NCI-H1694 (cell line): Measurements from ENCODE around the gene CNTN1.
"Not testable (repeated sequence)": the region's sequence is repeated elsewhere in the genome, so short reads cannot be mapped to it uniquely, and the experiment has no call there.

Experiments
- DNase-seq: peaks from one replicate; lab custom pipeline; 2025; lab: John Stamatoyannopoulos, UW

CNTN1 gene

DNA sequence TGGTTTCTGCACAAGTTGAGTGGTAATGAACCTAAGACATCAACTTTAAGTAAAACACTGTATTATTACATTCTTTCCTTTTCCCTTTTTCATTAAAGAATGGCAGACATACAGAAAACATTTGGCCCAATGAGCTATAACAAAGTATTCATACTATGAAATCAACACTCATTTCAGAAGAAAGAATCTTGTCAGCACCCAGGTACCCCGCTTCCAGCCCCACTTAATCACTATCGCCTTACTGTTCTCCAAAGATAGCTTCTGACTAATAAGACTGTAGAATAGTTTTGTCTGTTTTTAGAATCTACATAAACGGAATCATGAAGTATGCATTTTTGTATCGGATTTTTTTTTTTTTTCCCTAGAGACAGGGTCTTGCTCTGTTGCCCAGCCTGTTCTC is 9.5 kb downstream of the CNTN1 start:
- no peak for DNase-seq

DNA sequence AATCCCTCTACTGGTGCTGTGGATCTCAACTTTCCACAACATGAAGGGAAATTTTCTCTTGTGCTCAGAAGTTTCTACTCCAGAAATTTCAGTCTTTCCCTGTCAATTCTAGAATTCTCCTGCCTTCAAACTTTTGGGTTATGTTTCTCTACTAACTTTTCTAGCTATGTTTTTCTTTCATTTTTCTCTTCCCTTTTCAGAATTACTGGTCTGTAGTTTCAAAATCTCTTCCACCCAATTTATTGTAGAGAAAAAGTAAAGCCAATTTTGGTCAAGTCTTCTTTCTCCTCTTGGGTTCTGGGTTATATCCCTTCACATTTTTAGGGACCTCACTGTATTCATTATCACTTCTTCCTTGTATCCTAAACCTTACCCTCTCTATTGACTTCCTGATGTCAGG is 18.9 kb downstream of the CNTN1 start:
- DNase-seq = no peak

DNA sequence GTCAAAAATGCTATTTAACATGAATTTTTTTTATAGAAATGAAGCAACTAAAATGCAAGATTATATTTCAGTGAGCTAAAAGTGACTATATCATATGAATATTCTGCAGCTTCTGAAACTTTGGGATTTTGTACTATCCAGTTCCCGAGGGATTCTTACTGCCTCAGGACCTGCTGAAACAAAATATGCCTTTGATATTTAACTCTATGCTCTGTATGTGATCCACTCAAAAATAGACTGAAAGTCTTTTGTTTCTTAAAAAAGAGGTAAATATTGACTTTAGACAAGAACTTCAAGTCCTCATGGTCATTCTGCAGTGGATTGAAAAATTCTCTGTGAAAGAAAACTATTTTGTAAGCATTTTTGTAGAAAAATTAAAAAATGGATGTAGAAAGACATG is 22.4 kb downstream of the CNTN1 start:
- no peak for DNase-seq

DNA sequence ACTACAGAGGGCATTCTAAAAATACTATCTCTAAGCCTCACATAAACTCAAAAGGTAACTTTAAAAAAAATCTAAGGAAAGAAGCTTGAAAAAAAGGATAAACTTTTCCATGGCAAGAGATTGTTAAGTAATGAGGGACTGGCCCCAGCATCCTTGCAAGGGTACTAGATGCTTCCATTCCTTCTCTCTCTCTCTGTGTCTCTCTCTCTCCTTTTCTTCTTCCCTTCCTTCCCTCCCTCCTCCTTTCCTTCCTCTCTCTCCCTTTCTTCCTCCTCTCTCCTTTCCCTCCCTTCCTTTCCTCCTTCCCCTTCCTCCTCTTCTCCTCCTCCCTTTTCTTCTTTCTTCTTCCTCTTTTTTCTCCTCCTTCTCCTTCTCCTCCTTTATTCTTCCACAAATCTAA is 23.8 kb downstream of the CNTN1 start:
- DNase-seq = no peak

DNA sequence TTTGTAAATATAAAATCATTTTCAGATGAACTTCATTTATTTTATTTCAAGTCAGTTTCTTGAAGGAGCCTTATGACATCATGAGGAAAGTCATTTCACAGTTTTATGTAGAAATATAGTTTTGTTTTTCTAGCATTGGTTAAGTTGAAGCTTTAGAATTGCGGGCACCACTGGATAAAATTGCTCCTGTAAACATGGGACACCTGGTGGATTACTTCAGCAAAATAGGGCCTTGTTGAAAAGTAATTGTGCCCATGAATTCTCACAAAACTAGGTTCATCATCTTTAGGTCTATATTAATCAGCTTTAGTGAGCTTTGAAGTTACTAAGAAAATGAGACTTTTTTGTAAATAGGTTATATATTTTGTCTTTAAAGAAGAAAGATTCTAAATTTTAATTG is 25.3 kb downstream of the CNTN1 start:
- DNase-seq = no peak

DNA sequence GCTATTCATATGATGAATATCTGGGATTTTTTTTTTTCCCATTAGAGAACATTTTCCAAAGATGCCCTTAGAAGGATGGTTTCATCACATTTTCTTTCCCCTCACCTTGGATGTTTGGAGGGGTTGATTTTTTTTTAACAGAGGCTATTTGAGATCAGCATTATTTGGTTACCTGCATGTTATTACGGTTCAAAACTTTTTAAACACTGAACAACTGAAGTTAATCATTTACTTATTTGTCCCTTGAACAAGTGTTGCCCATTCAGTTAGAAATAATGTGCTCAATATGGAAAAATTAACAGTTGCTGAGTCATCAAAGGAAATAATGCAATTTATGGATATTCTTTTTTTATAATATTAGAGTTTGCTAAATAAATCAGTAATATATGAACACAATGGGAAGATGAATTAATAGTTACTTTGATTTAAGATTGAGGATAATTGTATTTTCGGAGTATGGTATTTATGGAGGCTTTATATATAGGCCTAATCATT is 26.7 kb downstream of the CNTN1 start:
- no peak for DNase-seq

DNA sequence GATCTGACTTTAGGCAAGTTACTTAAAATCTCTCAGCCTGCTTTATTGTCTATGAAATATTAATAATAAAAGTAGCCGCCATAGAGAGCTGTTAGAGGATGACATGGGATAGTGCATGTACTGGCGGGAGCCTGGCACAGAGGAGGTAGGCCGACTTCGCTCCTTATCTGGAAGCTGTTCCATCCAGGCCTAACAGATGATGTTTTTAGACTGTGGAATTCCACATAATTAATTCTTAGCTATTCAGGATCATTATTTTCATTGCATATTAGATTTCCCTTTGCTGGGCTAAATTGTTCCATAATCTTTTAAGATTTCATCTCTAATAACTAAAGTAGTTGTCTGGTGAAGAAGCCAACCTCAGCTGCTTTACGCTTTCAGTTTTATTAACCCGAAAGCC is 30.8 kb downstream of the CNTN1 start:
- DNase-seq = no peak

DNA sequence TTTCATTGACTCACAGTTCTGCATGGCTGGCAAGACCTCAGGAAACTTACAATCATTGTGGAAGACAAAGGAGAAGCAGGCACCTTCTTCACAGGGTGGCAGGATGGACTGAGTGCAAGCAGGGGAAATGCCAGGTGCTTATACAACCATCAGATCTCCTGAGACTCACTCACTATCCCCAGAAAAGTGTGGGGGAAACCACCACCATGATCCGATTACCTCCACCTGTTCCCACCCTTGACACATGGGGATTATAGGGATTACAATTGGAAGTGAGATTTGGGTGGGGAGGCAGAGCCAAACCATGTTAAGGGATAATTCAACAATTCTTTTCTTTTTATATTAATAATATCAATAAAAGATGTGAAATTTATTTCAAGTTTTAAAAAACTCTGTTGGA is 34.1 kb downstream of the CNTN1 start:
- DNase-seq = no peak

DNA sequence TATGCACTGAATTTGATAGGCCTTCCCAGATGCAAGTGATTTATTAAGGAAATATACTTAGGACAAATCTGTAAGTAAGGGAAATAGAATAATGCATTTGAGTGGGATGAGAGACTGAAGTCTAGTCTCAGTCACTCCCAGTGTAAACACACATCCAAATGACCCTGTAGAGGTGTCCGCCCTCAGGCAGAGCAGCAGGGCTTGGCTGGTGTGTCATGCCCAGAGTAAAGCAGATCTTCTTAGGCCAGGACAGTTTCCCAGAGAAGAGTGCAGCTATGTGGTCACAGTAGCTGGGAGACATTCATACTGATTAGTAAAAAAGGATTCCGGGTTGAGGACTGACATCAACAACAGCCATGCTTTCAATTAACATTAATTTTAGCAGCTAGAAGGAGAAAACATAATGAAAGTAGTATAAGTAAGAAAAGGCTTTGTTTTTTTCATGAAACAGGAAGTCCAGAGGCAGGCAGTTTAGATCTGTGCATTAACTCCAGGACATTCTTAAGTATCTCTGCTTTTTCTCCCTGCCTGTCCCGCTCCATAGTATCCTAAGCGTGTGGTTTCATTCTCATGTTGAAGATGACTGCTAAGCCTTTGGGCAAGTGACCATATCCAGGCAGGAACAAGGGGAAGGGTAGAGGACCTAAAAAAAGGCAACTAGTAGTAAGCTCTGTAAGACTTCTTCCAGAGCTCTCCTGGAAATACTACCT is 35.7 kb downstream of the CNTN1 start:
- DNase-seq = no peak

DNA sequence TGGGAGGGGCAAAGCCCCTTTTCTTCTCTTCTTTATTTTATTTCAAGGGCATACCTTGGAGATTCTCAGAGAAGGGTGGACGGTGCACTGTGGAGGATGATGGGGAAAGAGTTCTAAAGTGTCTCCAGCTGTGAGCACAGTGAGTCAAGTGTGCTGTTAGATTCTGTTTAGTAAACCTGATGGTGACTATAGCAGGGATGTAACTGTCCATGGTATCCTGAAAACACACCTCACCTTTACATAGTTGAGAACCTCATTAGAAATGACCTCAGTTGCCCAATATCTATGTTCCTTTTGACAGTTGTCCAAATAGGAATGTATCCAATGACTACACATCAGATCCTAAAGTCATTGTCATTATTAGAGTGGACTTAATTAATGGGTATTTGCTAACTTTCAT is 38.0 kb downstream of the CNTN1 start:
- DNase-seq = no peak

DNA sequence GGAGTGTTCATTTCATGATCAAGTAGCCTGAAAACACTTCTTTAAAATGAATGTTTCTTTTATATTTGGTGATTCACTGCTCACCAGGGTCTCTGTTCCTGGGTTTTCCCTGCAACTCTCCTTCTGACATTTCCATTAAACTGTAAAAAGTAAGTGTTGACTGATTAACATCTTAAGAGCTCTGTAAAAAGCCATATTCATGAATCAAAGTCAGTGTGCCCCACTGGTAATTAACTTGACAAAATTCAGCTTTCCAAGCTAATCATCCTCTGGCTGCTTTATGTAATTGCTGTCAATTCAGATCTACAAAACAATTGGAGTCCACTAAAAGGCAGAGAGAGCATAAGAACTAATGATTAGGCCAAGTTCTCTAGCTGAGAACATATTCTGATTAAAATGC is 41.6 kb downstream of the CNTN1 start:
- no peak for DNase-seq

DNA sequence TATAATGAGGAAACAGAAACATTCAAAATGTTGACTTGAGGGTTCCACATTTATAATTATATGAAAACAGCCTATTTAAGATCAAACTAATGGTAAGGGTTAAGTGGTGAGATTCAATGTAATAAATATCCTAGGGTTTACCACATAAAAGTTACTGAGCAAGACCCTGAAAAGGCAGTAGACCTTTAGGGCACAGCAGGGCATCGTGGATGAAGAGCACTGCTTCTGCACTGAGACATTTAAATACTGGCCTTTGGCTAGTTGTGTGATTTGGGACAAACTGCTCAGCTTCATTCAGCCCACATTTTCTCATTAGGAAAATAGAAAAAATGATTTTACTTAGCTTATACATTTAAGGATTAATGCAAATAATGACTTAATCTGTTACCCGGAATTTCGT is 42.0 kb downstream of the CNTN1 start:
- DNase-seq = no peak

DNA sequence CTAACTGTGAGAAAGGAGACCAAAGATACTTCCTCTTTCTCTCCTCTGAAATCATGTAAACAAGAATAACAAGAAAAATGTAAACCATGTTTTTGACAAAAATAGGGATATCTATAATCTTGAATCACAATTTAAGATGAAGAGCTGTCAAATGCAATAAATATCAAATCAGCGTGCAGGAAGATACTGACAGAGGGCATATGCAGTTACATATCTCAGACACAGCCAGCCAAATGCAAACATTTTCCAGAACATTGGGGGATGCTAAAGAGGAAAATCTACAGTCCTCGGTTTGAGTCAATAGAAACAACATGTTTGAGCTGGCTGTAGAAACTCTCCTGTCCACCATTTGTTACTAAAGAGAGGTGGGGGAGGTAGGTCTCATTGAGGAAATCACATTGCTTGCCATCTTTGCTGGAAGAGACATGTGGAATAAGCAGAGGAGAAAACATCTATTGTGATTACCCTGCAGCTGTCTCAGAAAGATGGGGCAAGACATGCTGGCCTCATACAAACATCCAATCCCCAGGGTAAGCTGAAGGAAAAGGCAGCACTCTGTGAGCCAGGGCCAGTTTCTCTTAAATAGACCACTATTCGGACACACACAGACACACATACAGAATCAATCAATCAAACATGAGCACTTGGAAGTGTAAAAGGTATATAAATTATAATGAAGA is 43.5 kb downstream of the CNTN1 start:
- DNase-seq = no peak

DNA sequence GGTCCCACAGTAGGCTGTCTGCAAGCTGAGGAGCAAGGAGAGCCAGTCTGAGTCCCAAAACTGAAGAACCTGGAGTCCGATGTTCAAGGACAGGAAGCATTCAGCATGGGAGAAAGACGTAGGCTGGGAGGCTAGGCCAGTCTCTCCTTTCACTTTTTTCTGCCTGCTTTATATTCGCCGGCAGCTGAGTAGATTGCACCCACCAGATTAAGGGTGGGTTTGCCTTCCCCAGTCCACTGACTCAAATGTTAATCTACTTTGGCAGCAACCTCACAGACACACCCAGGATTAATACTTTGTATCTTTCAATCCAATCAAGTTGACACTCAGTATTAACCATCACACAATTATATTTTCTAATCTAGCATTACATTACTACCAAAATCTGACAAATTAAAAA is 45.2 kb downstream of the CNTN1 start:
- DNase-seq = not testable (repeated sequence)

DNA sequence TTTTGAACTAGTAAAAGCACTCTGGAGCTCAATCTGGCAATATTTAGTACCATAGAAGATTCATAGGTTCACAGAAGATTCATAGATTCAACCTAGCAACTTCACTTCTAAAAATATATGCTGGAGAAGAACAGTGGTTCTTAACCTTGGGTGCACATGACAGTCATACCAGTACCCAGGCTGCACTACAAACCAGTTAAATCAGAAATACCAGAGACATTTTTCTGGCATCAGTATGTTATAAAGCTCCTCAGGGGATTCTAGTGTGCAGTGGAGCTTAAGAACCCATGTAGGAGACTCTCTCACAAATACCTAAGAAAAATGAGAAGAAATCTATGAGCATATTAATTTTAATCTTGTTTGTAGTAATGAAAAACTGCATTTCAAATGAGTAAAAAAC is 46.6 kb downstream of the CNTN1 start:
- DNase-seq = no peak

DNA sequence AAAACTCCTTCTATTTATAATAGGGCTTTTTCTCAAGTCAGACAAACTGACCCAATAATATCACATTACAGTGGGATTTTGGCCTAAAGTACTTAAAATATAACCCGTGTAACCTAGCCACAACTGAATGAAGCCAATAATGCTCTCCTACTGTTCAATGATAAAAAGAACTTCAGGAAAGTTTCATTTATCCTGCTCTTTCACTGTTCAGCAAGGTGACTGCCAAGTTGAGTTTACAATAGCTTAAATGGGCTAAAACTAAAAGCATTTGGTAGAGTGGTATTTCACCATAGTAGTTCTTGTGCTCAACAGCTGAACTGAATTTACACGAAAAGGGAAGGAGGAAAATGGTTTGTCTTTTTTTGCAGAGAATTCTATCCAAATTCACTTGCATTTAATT is 49.8 kb downstream of the CNTN1 start:
- DNase-seq = no peak

DNA sequence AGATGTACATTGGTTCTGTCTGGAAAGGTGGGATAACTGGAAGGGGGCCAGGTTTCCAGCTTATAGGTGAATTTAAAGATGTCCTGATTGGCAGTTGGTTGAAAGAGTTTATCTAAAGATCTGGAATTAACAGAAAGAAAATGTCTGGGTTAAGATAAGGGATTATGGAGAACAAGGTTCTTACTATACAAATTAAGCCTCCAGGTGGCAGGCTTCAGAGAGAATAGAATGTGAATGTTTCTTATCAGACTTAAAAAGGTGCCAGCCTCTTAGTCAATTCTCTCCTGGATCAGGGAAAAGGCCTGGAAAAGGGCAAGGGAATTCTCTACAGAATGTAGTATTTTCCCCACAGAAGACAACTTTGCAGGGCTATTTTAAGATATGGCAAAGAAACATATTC is 53.1 kb downstream of the CNTN1 start:
- no peak for DNase-seq

DNA sequence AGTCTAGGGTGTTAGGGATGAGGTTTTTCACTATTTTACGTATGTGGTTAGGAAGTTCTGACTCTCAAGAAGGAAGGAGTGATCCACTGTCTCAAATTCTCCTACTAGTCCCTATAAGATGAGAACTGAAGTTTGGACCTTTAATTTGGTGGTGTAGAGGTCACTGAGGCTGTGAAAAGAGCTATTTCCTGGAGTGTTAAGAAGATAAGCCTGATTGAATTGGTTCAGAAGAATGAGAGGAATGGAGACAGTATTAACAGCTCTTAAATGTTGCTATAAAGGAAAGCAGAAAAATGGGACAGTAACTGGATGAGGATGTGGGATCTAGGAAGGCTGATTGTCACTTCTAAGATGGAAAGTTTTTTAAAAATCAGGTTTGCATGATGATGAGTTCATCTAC is 57.6 kb downstream of the CNTN1 start:
- DNase-seq = no peak

DNA sequence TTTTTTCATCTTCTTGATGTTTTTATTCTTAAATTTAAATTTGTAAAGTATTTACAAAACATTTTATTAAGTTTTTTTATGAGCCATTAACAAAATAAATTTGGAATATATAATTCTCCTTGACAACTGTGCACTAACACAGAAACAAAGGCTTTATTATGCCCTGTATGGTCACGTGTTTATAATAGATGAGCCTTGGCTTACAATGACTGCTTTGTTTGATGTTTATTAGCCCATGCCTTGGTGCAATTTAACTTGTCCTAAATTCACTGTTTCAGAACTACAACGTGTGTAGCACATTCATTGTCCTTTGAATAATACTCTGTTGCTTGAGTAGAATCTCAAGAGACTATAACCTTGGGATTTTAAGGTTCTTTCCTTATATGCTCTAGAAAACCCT is 59.8 kb downstream of the CNTN1 start:
- no peak for DNase-seq

DNA sequence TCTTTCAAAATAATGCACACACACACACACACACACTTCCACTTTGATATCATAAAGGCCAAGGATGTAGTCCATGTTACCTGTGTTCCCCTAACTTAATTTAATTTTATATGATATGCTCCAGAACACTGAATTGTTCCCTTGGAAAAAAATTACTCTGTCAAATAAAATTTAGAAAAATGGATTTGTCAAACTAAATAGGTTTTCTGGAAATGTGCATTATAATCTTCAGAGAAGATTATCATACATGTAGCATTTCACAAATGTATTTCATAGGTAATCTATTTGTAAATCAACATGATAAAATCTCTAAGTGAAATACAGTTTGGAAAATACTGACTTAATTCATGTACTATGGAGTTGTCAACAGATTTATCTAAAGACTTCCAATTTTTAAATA is 68.6 kb downstream of the CNTN1 start:
- DNase-seq = no peak

DNA sequence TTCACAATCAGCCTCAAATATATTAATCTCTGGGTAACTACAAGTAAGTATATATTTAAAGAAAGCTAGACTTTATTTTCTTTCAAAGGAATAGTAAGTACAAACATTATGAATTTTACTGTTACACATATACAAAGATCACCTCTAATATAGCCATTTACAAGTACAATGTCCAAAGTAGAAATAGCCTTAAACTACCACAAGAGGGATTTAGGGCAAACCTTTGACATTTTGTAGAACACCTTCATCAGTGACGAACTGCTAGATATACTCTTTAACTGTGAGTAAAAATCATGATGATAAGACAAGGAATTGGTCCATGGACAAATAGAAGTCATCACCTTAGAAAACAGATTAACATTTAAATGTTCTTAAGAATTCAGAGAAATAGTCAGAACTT is 69.8 kb downstream of the CNTN1 start:
- no peak for DNase-seq

DNA sequence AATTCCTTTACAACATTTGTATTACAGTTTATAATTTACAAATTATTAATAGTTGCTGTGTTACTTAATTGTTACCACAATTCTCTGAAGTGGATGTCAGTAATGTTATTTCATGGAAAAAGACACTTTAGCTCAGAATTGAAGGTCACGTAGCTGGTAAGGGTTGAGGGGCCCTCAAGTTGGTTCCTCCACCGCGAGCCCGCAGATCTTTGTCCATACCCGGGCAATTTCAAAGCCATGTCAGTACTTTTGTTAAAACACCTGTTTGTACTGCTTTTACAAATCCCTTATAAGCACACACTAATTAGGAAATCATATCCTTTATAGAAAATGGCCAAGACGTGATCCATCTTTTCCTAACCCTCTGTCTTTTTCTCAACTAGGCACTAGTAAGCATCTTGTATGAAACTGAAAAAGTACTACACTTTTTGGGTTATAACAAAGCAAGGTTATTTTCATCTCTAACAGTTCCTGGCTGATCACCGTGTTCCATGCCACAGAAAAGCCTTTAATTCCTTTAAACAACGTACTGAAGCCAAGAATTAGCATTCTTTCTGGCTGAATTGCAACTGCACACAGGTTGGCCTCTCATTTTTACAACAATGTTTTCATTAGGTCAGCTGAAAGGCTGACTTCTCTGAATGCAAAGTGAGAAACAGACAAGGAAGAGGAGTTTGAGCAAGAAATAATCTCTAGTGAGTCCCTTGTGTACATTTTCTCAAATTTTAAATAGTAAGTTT is 76.1 kb downstream of the CNTN1 start:
- DNase-seq = no peak

DNA sequence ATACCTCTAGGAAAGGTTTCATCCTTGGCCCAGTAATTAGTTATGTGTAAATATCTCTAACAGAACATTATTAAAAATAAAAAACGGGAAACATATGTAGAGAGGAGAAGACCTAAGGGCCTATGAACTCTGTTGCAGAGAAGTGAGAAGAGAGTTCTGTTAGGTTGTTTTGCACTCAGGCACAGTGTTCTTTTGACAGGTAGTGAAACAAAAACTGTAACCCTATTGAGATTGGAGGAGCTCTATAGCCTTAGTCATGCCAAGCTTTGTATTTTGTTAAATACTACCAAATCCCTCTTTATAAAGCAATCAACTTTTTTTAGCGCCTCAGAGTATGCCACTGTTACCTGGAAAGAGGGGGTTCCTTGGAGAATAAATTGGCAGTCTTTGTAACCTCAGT is 77.6 kb downstream of the CNTN1 start:
- DNase-seq = no peak
